CD4-positive, alpha-beta T cell treated with Interleukin-17A for 4 hours (primary cell): ENCODE data around the gene HMG20B.
A peak's percentile ranks its signal among the peaks of the same experiment; 100 is the strongest.

Source experiments
- DNase-seq: peaks from one replicate; pipeline ENCODE4 v3.0.0-alpha.2; 2020; ENCODE audit warnings: mixed read lengths

The HMG20B gene

GRCh38 chr19:3537438-3538240 is 35.1 kb upstream of the HMG20B start:
- DNase-seq = no peak

- no peak for DNase-seq
These were observed 34.4 kb upstream of the HMG20B start for GRCh38 chr19:3538258-3538929.

DNA sequence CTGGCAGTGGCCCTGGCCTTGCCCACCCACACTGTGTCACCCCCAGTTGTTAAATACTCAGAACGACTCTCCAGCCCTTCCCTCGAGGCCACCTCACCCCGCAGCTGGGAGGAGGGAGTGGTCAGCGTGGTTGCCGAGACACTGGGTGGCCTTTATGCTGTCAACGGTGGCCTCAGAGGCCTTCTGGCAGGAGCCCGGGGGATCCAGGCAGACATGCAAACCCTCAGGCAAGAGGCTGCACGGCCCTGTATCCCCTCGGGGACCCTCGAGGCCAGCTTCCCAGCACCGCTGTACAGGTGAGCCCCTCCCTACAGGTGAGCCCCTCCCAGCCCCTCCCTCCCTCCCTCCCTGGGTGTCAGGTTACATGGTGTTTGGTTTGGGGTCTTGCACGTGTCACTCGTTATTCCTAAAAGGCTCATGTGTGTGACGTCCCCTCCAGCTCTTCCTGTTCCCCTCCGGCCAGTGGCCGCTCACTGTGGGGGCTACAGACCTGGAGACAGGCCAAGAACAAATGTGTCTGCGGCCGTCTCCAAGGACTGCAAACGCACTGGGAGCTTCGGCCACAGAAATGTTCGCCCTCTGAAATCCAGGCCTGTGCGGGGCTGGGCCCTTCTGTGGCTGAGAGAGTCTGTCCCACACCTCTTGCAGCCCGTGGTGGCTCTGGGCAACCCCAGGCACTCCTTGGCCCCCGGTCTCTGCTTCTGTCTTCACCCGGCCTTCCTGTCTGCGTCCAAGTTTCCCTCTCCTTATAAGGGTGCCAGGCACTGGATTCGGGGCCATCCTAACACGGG is 33.6 kb upstream of the HMG20B start, which contains the start of gene TEKTIP1:
TSS of gene TEKTIP1 (plus strand) at position 210 of the 791 bp plus-strand sequence. CDS start at position 214, 4 bp downstream.
- DNase-seq = no peak

DNA sequence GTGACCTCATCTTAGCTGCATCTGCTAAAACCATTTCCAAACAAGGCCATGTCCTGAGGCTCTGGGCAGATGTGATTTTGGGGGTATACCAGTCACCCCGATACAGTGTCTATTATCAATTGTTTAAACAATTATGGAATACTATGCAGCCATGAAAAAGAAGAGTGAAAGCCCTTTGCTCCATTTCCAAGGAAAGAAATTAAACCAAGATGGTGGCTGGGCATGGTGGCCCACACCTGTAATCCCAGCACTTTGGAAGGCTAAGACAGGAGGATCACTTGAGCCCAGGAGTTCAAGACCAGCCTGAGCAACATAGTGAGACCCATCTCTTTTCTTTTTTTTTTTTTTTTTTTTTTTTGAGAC is 33.0 kb upstream of the HMG20B start:
- DNase-seq = no peak

- no peak for DNase-seq
These were observed 29.3 kb upstream of the HMG20B start for GRCh38 chr19:3543150-3544057.

- DNase-seq = no peak
These were observed 28.7 kb upstream of the HMG20B start for GRCh38 chr19:3544058-3544376.

GRCh38 chr19:3544742-3545668 is 27.7 kb upstream of the HMG20B start:
- DNase-seq = peak; percentile 84

- DNase-seq = no peak
These were observed 27.1 kb upstream of the HMG20B start for GRCh38 chr19:3545669-3546034.

- no peak for DNase-seq
These were observed 26.6 kb upstream of the HMG20B start for GRCh38 chr19:3546119-3546518.

- DNase-seq = peak; percentile 53
These were observed 25.4 kb upstream of the HMG20B start for GRCh38 chr19:3547301-3547731.

DNA sequence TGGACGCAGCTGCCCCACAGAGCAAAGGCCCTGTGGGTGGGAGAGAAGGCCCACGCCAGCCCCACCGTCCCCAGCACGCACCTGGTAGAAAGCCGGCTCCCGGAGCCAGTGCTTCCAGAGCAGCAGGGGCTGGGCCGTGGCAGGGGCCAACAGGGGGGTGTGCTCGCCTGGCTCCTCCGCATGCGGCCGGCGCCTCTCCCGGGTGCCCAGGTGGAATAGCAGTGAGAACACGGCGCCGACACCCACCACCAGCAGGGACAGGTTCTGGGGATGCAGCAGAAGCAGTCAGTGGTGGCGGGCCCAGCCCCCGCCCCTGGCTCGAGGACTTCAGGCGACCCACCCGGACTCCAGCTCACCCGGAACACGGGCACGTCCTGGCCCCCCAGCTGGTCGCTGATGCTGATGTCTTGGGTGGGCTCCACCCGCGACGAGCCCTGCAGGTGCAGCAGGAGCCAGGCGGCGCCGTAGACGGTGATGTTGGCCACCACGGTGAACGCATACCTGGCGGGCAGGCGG is 24.9 kb upstream of the HMG20B start:
- DNase-seq = no peak

GRCh38 chr19:3548606-3549005 is 24.1 kb upstream of the HMG20B start:
- no peak for DNase-seq

- no peak for DNase-seq
These were observed 22.9 kb upstream of the HMG20B start for GRCh38 chr19:3549816-3550215.

GRCh38 chr19:3550947-3551791 is 21.6 kb upstream of the HMG20B start:
- DNase-seq = no peak

DNA sequence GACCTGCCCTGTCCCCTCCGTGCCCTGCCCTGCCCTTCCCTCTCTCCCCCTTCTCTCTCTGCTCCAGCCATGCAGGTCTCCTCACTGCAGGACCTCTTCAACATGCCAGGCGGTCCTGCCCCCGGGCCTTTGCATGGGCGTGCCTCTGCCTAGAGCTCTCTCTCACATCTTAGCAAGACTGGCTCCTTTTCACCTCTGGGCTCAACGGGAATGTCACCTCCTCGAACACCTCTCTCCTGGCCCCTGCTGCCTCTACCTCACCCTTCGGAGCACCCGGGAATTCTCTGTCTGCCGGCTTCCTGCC is 21.0 kb upstream of the HMG20B start:
- DNase-seq = no peak

DNA sequence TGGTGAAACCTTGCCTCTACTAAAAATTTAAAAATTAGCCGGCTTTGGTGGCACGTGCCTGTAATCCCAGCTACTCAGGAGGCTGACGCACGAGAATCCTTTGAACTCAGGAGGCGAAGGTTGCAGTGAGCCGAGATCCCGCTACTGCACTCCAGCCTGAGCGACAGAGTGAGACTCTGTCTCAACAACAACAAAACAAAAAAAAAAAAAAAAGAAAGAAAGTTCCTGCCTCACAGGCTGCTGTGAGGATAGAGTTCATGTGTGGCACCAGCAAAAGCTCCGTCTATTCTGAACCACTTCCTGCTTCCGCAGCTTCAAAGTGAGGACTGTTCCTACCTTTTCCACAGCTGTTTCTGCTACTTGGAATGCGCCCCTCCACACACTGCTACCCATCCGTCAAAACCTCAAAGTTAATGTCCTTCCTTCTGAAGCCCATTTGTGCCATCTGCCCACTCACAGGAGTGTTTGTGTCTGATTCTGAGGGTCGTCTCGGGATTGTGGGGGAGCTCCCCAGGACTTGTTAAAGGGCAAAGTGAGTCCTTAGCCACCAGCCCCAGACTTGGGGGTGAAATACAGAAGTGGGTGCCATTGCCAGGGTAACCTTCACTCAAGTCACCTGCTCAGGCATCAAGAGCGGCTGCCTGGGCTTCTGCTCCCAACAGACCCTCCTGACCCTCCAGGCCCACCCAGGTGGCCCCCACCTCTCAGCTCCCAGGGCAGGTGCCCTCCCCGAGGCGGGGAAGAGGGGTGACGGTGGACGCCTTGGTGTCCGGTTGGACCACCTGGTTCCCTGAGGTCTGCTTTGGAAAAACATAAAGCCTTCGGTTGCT is 18.3 kb upstream of the HMG20B start:
- DNase-seq = peak; percentile 64

GRCh38 chr19:3555653-3556422 is 16.9 kb upstream of the HMG20B start:
- DNase-seq = peak; percentile 25

GRCh38 chr19:3556423-3556977 is 16.2 kb upstream of the HMG20B start:
- DNase-seq = no peak
